NCI-H345 treated with DMSO at 0.1 percent for 48 hours (cell line): ENCODE results near the gene ZNF236.

ENCODE experiments used
- DNase-seq: peaks from one replicate; lab custom pipeline; 2025; ENCODE audit not compliant: unreplicated experiment; lab: John Stamatoyannopoulos, UW

Gene ZNF236

DNA sequence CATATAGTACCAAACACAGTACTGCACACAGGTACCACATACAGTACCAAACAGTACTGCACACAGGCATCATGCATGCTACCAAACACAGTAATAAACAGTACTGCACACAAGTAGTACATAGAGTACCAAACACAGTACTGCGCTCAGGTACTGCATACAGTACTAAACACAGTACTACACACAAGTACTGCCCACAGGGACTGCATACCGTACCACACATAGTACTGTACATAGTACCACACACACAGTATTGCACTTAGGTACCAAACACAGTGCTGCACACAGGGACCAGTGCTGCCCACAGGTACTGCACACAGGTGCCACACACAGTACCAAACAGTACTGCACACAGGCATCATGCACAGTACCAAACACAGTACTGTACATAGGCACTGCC lies 74.9 kb downstream of the ZNF236 start:
- no peak for DNase-seq

DNA sequence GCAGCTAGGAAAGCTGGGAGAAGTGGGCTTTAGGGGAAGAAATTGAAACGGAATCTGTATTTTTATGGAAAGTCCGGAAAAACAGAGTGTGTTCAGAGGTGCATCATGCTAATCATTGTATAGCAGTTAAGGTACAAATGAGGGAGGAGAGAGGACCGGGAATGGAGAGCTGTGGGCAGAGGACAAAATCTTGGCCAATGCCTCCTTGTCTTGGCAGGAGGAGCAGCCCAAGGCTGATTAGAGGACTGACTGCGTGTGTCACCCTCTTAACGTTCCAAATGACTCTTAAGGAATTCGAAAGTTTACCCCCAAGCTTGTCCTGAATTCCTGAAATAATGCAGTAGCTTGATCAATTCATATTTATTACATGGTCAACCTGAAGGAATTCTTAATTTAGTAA lies 81.0 kb downstream of the ZNF236 start:
- no peak for DNase-seq

DNA sequence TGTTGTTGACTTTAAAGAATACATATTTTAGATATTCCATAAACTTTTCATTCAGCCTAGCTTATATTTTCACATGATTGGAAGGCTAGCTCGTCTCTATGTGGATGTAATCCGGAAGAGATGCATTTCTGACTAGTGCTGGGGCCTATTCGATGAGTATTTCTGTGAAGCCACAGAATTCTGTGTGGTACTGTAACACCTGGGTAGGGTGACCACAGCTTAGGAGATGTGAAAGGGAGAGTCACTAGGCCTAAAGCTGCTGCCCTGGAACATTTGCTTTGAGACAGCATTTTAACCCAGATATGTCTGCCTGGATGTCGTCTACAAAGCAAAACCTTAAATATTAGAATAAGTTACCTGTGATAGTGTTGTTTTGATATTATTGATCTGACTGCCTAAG lies 83.5 kb downstream of the ZNF236 start:
- no peak for DNase-seq

DNA sequence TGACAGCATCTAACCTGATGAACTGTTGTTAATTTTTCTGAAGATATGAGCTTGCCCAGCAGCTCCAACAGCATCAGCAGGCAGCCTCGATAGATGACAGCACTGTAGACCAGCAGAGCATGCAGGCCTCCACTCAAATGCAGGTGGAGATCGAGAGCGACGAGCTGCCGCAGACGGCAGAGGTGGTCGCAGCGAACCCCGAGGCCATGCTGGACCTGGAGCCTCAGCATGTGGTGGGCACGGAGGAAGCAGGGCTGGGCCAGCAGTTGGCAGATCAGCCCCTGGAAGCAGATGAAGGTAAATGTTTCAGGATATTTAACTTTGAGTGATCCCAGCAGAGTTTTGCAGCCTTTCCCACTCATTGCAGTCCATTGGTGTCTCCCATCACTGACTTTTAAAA lies 85.9 kb downstream of the ZNF236 start:
- DNase-seq: no peak

DNA sequence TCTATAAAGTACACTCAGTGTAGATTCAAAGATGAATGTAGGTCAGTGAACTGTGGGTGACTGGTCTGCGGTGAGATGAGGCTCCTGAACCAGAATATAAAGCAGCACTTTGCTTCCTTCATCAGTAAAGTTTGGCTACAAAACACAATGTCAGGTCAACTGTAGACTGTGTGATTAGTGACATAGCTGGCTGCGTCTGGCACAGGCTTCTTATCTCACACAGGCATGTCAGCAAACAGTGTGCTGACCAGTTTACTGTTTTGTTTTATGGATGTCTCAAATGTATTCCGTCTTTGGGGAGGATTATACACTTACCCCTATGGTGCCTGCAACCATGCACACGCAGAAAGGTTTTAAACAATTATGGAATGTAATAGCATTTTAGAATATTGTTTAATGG lies 87.1 kb downstream of the ZNF236 start:
- DNase-seq: no peak

DNA sequence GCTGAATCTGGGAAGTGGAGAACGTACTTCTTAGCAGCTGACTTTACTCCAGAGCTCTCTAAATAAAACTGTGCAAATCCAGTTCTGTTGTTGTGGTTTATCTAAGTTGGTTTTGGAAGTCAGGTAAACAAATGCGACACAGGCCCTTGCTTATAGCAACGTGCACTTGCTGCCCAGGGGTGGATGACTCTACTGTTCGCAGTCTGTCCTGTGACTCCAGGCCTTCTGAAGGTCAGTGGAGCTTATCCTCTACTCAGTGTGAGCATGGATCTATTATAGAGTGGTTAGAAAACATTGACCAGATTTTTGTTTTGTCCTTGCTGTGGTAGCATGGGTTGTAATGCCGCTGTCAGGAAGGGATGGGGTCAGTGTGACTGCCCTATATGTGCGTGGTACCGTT lies 89.1 kb downstream of the ZNF236 start:
- no peak for DNase-seq

DNA sequence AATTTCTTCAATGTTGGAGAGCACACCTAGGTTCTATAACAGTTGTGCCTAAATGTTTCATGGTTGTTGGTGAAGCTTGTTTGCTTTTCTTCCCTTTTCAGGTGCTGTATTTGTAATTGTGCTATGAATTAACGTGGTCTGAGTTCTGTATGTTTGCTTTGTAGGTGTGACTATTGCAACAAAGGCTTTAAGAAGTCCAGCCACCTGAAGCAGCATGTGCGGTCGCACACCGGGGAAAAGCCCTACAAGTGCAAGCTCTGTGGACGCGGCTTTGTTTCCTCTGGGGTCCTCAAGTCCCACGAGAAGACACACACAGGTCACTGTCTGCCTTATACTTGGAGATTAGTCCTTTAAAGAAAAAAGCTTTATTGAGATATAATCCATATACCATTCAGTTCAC lies 91.2 kb downstream of the ZNF236 start:
- peak; percentile 59 for DNase-seq

DNA sequence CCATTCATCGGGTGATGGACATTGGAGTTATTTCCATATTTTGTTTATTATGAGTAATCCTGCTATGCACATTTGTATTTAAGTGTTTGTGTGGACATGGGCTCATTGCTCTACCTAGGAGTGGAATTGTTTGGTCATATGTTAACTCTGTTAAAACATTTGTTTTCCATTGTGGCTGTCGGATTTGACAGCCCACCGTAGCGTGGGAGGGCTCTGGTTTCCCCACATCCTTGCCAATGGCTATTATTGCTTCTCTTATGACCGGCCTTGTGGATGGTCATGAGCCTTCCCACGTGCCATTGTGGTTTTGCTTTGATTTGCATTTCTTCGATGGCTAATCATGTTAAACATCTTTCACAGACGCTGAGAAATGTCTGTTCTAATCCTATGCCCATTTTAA lies 92.0 kb downstream of the ZNF236 start:
- DNase-seq: no peak

DNA sequence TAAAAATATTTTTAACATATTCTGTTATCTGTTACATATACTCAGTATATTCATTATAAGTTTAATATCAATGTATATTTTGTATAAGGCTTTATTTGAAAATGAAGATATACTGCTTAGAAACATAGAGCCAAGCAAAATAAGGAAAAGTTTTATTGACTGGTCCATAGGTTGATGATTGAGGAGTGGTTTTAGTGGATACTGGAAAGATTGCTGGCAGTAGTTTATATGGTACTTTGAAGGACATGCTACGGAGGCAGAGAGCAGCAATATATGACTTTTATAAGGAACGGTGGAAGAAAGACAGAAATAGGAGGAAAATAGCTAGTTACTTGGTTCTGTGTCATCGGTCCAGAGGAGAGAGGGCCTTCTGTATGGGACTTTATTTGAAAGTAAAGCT lies 92.4 kb downstream of the ZNF236 start:
- no peak for DNase-seq

DNA sequence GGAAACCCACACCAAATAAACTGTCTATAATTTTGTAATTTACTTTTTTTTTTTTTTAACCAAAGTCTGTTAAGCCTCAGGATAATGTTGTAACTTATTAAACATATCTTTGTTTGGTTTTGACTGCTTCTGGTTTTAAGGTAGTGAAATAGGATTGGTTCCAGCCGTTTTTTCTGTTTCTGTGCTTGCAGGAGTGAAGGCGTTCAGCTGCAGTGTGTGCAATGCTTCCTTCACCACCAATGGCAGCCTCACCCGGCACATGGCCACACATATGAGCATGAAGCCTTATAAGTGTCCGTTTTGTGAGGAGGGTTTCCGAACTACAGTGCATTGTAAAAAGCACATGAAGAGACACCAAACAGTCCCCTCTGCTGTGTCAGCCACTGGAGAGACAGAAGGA lies 93.1 kb downstream of the ZNF236 start:
- no peak for DNase-seq

DNA sequence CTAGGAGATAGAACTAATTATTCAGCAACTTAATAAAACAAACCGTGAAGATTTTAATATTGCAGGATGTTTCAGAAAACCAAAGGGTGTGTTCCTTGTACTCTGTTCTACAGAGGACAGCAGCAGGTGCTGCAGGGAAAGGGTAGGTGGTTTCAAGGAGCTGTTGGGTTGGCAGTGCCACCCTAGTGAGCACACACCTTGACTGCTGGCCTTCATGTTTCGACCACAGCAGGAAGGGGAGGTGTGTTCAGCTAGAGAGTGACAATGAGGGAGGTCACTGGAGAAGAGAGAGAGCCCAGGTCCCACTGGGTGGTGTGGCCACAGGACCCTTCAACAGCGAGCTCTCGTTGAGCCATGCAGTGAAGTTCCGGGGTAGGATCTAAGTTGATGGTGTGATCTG lies 98.6 kb downstream of the ZNF236 start:
- no peak for DNase-seq

DNA sequence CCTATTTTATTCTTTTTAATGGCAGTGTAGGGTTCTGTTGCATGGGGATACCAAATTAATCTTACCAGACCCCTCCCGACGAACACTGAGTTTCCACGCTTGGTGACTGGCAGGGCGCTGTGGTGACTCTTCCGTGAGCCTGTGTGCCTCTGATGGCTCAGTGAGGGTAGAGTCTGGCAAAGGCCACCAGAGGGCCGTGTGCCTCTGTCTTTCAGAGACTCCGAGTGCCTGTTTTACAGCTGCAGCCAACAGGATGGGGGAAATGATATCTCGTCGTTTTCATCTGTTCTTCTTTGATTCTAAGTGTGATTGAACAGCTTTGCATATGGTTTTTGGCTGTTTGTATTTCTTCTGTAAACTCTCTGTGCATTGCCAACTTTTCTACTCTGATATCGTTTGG lies 99.8 kb downstream of the ZNF236 start:
- no peak for DNase-seq

DNA sequence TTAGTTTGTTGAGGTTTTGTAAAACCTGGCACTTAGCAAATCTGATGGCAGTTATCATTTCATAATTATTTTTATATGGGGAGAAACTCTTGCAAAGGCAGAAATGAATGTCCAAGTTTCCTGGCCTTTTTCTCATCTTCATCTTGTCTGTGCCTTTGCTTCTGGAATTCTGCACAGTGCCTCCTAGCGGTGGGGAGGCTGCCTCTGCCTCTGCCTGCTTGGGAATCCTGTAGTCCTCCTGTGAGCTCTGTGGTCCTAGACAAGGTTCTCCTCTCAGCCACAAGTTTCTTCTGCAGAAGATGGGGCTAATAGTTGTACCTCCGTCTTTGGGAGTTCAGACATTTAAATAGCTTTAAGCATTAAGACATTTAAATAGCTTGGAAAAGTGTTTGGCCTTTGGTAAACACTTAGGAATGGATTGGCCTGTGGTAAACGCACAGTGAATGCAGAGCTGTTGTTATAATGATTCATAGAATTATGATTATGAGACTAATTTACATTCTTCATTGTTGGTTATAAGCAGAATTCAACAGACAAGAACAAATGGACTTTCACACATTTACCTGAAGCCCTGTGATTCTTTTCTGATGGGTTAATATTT lies 101.2 kb downstream of the ZNF236 start:
- no peak for DNase-seq

DNA sequence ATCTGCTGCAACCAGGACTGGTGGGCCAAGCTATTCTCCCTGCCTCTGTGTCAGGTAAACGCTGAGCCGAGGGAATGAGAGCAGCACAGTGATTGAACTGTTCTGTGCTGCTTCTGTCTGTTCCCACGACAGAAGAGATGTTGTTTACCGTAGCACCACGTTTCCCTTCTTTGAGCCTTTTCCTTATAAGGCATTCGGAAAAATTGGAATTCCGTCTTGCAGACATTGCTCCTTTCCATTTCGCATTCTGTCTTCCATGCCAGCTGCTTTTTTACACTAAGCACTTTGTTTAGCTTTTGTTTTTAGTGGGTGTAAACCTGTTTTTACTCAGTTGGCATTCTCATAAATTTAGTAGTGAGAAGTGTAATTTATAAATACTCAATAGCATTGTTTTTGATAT lies 103.1 kb downstream of the ZNF236 start:
- DNase-seq: no peak

DNA sequence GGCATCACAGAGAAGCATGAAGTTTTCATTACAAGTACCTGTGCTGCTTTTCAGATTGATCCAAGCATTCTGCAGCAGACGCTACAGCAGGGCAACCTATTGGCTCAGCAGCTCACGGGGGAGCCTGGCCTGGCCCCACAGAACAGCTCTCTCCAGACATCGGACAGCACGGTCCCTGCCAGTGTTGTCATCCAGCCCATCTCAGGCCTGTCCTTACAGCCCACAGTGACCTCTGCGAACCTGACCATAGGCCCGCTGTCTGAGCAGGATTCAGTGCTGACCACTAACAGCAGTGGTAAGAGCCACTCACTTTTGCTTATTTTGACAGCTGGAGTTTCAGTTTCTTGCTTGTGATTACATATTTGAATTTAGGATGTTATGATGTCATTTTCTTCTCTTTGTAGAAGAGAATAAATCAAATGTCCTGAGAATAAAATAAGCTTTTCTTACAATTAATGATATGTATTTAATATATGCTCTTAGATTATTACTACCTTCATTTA lies 104.9 kb downstream of the ZNF236 start:
- no peak for DNase-seq

DNA sequence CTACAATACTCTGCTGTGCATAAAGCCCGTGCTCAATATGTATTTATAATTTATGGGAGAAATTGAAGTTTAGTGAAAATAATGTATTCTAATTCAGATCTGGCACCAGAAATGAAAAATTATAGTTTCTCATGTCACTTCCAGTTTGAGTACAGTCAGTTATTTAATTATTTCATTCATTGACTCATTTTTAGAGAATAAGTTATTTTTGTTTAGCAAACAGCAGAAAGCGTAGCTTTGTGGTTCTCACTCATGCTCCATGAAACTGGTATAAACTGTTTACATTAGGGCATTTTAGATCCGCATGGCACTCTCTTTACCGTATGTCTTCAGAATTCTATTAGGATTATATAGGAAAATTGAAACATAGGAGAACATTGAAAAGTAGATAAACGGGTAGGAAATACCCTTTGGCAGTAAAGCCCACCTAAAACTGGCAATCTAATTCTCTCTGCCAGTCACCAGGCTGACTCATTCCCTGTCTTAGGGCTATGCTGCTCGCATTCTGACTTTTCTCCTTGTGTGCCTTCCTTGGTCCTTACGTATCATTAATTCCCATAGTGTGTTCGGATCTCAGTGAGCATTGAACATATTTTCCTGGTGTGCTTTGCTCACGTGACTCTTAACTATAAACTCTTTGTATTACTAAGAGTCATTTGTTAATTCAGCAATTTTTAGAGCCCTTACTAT lies 106.0 kb downstream of the ZNF236 start:
- DNase-seq: no peak

DNA sequence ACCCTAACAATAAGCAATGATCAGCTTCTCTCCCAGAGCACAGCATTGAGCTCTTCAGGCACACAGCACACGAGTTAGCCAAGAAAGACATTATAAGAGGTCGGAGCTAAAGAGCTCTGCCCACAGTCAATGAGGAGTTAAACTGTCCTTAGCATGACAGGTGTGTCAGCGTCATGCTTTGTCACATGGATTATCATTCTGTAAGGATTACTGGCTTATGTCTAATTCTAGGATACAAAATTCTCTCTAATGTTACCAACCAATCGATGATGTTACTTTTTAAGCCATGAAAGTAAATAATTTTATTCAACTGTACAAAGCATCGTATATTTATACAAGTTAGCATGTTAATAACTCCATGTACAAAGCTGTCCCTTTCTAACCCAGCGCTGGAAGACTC lies 108.8 kb downstream of the ZNF236 start:
- DNase-seq: no peak

DNA sequence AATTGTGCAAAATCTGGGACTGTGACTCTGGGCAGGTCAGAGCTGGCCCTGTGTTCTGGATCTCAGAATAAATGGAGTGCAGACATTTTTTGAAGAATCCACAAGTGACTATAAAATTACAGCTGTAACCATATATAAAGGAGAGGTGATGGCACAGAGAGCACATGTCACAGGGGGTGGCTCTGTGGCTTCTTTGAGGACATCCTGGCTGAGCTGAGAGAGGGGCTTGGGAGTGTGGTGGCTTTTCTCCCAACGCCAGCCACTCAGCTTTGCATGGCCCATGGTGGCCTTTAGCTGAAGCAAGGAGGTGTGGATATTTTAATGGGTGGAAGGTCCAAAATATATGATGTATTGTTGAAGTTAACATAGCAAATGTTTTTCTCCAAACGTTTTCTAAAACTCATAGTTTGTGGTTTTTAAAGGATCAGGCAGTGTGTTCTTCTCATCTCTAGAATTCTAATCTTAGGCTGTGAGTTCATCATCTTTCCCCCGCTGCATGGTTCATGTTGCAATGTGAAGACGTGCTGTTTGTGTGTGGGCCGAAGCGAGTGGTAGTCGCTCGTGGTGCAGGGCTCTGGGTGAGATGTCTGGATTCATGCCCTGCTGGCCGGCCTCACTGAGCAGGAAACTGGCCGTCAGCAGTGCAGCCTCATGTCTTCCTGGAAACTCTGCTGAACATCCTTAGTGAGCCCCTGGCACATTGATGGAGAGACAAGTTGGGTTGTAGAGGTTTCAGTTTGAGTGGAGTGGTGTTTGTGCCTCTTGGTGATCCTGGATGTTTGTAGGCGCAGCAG lies 109.9 kb downstream of the ZNF236 start:
- DNase-seq: no peak

DNA sequence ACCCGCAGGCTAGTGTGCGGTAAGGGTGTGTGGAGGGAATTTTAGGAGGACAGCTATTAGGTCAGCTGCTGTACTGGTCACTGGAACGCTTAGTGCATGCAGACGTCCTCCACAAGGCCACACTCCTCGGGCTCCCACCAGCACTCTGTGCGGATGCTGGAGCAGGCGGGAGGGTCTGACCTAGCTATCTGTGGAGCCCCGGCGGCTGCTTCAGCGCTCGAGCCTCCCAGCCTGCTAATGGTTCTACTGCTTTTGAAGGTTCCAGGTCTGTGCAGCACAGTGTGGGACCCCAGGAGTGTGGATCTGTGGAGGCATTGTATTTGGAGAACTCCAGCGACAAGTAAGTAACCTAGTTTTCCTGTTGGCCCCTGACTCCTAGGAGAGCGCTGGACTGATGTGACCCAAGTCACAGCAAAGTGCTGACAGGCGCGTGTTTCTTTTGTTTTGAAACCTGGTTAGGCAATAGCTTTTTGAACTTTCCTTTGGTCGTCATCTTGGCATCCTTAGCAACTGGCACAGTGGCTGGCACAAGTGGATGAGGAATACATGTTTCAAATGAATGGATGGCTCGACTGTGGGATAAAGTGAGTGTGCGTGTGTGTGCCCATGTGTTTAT lies 113.5 kb downstream of the ZNF236 start:
- no peak for DNase-seq

DNA sequence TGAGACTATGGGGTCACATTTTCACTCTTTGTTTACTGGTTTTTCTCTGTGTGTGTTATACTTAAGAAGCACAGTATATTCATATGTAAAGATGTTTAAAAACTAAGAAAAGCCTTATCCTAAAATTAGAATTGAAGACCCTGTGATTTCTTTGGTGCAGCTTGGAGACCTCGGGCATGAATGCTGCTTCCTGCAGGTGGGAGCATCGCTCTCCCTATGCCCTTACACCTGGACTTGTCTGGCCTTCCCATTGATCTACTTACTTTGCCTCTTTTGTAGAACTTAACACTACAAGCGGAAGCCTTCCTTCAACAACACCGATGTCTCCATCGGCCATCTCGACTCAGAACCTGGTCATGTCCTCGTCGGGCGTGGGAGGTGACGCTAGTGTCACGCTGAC lies 114.5 kb downstream of the ZNF236 start:
- DNase-seq: no peak

DNA sequence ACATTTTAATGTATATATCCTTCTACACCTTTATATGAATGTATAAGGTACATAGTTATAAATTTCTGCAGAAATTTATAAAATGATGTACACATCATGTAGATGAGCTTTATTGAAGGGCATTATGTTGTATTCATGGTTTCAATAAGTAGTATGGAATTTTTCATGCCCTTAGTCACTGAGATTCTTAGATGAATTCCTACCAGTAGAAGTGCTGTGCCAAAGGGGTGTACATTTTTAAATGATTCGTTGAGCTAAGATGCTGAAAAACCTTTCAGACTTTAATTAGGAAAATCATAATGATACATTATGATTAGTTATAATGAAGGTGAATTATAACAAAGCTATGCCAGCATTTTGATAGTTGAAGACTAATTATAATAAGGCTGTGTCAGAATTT lies 115.2 kb downstream of the ZNF236 start:
- DNase-seq: no peak

DNA sequence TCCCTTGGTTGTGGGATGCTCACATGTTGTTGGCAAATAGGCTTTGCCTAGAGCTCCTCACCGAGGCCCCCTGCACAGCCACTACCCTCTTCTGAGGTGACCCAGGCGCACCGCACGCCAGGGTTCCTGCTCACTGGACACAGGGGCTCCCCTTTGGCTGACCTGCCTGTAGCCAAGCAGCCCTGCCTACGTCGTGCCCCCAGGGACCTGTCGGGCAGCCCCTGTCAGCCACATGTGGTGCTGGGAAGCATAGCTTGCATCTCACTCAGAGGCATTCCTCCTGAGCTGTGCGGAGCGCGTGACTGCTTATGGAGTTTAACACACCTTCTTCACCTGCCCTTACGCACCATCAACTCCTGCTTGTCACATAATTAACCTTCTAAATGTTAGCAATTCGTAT lies 116.3 kb downstream of the ZNF236 start:
- DNase-seq: no peak
